ENCODE data around the gene RAPGEF4.

RAPGEF4 gene

DNA sequence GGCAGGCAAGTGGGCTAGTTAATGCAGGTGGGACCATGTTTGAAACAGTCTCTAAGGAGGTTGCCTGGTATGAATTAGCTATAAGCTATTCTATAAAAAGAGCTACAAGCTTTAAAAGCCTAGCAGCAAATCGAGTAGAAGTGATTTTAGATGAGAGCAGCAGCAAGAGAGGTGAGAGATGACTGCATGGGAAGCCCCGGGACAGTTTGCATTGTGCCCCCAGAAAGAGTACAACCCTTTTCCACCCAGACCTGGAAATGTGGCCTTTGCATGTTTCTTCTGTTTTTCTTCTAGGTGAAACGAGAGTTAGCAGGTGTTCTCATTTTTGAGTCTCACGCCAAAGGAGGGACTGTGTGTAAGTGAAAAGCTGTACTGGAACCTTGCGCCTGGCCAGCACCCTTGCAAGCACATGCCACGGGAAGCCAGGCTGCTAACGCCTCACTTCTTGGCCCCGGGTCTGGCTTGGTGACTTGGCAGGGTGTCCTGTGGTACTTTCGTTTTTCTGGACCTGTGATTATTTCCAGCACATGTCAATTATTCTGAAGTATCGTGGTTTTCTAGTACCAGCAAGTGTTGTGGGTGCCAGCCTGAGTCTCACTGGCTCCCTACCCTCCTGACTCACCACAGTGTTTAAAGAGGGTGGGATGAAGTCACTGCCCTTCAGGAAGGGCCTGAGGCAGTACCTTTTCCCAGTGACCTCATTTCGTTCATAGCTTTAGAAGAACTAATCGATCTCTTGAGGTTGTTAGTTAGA, 249.7 kb downstream of the RAPGEF4 start:
- DNase-seq (ENCODE audit: extremely low spot score, insufficient read length, low read depth), result no peak
- no peak for FAIRE-seq

GRCh38 chr2:172986040-172986439, 250.4 kb downstream of the RAPGEF4 start:
- DNase-seq (ENCODE audit: extremely low spot score, insufficient read length, low read depth), result no peak

GRCh38 chr2:172988728-172989127, 253.1 kb downstream of the RAPGEF4 start:
- no peak for FAIRE-seq
- DNase-seq (ENCODE audit: extremely low spot score, insufficient read length, low read depth), result no peak

More at GRCh38 chr2:172986040-172986439, 250.4 kb downstream of the RAPGEF4 start:
- no peak for FAIRE-seq

GRCh38 chr2:172991031-172991430, 255.4 kb downstream of the RAPGEF4 start:
- no peak for DNase-seq (ENCODE audit: extremely low spot score, insufficient read length, low read depth)
- no peak for FAIRE-seq

- DNase-seq (ENCODE audit: extremely low spot score, insufficient read length, low read depth) (no peak), FAIRE-seq (no peak)
Measured at GRCh38 chr2:172993139-172993538, 257.5 kb downstream of the RAPGEF4 start.

DNA sequence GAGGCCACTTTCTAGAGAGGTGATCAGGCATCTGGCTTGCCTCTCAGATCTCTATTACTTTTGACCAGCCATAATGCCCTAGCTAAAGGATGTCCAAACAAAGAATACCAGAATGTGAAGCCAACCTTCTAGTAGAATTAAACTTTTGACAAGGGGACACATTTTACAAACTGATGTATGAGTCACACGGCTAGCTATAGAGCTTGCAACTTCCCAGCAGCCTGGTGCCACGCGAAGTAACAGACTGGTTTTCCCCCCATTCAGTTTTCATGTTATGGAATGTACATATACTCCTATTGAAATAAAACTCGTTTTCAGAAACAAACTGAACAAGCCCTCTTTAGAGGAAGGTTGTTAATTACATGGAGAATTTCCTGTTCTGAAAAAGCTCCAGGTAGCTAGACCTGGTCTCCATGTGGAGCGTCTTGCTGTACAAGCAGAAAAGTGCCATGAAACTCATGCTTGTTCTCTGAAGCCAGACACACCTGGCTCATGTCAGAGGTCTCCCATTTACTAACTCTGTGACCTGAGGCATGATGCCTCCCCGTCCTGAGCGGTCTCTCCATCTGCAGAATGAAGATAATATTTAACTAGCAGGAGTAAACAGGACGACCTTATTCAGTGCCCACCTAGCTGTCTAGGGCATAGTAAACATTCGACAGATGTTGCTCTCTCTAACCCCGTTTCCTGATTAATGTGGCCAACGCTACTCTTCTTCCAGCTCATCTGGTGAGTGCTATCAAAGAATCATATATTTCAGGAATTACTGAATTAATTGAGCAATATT, 258.5 kb downstream of the RAPGEF4 start:
- DNase-seq (ENCODE audit: extremely low spot score, insufficient read length, low read depth) (no peak), FAIRE-seq (no peak)

DNA sequence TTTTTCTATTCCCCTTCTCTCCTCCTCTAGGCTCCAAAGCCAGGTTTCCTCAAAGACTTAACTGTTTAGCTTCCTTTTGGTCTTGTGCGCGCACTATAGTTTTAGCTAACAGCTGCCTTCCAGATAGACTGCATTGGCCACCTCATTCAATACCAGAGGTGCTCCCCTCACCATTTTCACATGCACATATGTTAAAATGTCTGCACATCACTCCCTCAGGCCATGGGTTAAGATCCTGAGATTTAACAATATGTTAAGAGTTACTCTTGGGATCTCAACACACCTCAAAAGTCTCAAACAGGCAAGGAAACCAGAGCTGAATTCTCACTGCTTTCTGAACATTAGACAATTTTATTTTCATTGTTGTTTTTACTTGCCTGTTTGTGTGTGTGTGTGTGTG, 259.2 kb downstream of the RAPGEF4 start:
- DNase-seq (ENCODE audit: extremely low spot score, insufficient read length, low read depth) (no peak), FAIRE-seq (no peak)

- DNase-seq (ENCODE audit: extremely low spot score, insufficient read length, low read depth) (no peak), FAIRE-seq (no peak)
Measured at GRCh38 chr2:172995323-172996244, 259.9 kb downstream of the RAPGEF4 start.

- DNase-seq (ENCODE audit: extremely low spot score, insufficient read length, low read depth), result no peak
- no peak for FAIRE-seq
Measured at GRCh38 chr2:172996387-172996961, 260.8 kb downstream of the RAPGEF4 start.

GRCh38 chr2:172997031-172997430, 261.4 kb downstream of the RAPGEF4 start:
- DNase-seq (ENCODE audit: extremely low spot score, insufficient read length, low read depth), result no peak
- FAIRE-seq, result no peak

GRCh38 chr2:172998547-172999272, 263.1 kb downstream of the RAPGEF4 start:
- FAIRE-seq (no peak), DNase-seq (ENCODE audit: extremely low spot score, insufficient read length, low read depth) (no peak)

DNA sequence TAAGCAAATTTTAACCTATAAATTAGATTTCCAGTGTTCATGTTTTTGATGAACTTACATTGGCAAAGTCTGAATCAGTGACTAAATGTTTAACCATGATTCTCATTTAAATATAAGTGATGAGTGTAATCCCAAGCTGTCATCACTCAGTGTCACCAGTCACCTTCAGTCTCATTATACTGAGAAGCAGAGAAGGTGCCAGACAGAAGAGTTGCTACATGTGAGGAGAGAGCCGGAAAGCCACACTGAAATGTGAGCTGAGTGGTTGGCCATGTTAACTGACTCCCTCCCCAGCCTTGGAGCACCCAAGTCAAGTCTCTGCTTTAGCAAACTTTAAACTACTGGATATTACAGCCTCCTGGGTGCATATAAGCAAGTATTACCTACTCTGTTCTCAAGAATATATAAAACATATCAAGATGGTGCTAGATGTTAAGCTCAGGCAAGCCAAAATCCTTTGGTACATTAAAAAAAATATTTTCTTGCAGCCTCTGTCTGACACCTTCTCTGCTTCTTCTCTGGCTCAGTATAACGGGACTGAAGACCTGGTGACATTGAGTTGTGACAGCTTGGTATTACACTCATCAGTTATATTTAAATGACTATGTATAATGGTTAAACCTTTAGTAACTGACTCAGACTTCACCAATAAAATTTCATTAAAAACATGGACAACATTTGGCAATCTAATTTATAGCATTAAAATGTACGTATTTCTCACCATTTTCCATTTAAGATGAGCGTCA, 264.2 kb downstream of the RAPGEF4 start:
- no peak for DNase-seq (ENCODE audit: extremely low spot score, insufficient read length, low read depth)
- FAIRE-seq, result no peak

DNA sequence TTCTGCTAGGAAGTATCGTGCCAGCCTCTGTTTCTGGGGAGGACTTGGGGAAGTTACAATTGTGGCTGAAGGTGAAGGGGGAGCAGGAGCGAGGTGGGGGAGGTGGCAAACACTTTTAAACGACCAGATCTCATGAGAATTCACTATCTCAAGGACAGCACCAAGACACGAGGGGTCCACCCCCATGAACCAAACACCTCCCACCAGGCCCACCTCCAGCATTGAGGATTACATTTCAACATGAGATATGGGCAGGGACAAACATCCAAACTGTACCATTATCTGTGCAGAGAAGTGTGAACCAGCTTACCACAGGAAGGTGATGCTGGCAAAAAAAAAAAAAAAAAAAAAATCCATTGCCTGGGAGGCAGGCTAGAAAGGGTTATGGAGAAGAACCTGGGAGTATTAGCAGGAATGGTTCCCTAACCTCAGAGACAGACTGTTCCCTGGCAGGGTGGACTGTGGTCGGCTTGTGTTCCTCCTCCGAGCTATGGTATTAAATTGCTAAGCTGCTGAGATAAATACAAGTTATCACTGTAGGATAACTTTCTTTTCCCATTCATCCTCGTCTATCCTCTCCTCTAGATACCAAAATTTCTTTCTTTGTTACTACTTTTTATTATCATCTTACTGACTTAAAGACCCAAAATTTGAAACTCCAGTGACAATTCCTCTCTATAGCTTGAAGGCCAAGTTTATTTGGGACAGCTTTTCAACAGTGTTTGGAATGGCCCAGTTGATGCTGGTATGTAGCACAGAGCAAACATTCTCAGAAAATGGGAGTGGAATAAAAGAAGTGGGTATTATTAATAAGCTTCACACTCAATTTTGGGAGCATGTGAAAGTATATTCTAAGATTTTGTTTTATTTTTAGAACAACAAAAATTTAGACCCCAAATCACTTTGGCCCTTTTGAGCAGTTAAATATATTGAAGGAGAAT, 266.3 kb downstream of the RAPGEF4 start:
- FAIRE-seq, result no peak
- DNase-seq (ENCODE audit: extremely low spot score, insufficient read length, low read depth), result no peak

- FAIRE-seq (no peak), DNase-seq (ENCODE audit: extremely low spot score, insufficient read length, low read depth) (no peak)
Measured at GRCh38 chr2:173002751-173003541, 267.3 kb downstream of the RAPGEF4 start.

DNA sequence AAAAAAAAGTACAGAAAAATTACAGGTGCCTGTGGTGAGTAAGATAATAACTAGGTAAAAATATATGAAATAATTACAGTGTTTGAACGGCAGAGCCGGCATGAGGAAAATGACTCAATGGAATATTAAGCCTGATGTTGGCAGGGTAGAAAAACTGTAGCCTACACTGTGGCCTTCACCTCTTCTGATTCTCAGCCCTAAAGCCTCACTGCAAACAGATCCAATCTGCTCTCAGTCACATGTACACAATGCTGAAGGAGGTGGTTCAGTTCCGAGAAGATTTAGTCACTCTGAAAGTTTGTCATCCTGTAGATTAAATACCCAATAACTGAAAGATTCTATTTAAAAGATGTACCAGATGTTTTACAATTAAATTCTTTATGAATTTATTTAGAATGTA, 273.1 kb downstream of the RAPGEF4 start:
- FAIRE-seq, result no peak
- DNase-seq (ENCODE audit: extremely low spot score, insufficient read length, low read depth), result no peak

DNA sequence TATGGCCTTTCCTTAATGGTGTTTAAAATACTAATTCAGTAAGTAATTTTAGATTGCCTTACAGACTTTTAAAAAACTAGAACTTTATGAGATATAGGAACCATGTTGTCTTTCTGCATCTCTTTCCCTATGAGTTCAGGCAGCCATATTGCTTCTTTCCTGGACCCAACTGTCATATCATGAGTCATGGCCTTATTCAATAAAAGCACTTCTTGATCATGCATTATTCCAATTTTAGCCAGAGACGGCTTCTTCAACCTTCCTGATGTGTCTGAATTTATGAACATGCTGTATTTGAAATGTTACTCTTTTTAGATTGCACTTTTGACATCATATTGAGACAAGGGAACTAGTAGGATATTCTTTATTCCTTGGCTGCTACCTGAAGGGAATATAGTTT, 274.6 kb downstream of the RAPGEF4 start:
- DNase-seq (ENCODE audit: extremely low spot score, insufficient read length, low read depth) (no peak), FAIRE-seq (no peak)

GRCh38 chr2:173016451-173016850, 280.8 kb downstream of the RAPGEF4 start:
- no peak for FAIRE-seq
- no peak for DNase-seq (ENCODE audit: extremely low spot score, insufficient read length, low read depth)

All from GM18507 (cell line).